ENCODE results near the gene FASTK.

GRCh38 chr7:151035026-151035717, 45.4 kb downstream of the FASTK start:
- TF ChIP-seq CTCF (IDR thresholded peaks at IDR 0.05) (no peak), EP300 (IDR thresholded peaks at IDR 0.05) (no peak), POLR2A (IDR thresholded peaks at IDR 0.05) (no peak), POLR2AphosphoS5 (IDR thresholded peaks at IDR 0.05) (no peak)
